GM23338 (cell line): ENCODE measurements around the gene OR1S2.

Source experiments
- CTCF ChIP-seq, 2 experiments: fragments of 200-600 bp in 1 of 2; sonication (generic) in 1 of 2; conservative IDR thresholded peaks; 2 replicates each; pipeline versions ENCODE4 v1.5.1 to v1.6.1; 2016 to 2017; ENCODE audit warnings: antibody characterized with exemption in 2 of 2, low read depth in 2 of 2, mild to moderate bottlenecking in 2 of 2, moderate library complexity in 1 of 2
- EZH2 ChIP-seq: fragments of 200-600 bp; sonication (generic); IDR thresholded peaks from one replicate; pipeline ENCODE4 v1.8.0; 2017; ENCODE audit warnings: antibody characterized with exemption, mild to moderate bottlenecking, low read depth; ENCODE audit not compliant: unreplicated experiment
- EZH2phosphoT487 ChIP-seq: fragments of 200-600 bp; sonication (generic); IDR thresholded peaks from one replicate; pipeline ENCODE4 v1.8.1; 2018; ENCODE audit warnings: antibody characterized with exemption; ENCODE audit not compliant: unreplicated experiment
- JUNB ChIP-seq: IDR thresholded peaks from one replicate; pipeline ENCODE4 v1.6.1; 2016; ENCODE audit warnings: antibody characterized with exemption; ENCODE audit not compliant: unreplicated experiment
- POLR2AphosphoS5 ChIP-seq: IDR thresholded peaks from 2 replicates; pipeline ENCODE4 v1.6.1; 2016; ENCODE audit warnings: antibody characterized with exemption, low read depth
- STAT1 ChIP-seq: IDR thresholded peaks from one replicate; pipeline ENCODE4 v1.6.1; 2016; ENCODE audit warnings: antibody characterized with exemption; ENCODE audit not compliant: unreplicated experiment
- ZNF114 ChIP-seq: fragments of 250-450 bp; sonication (Bioruptor Pico); IDR thresholded peaks from 2 replicates; pipeline ENCODE4 v1.5.0; 2020; ENCODE audit warnings: mild to moderate bottlenecking, moderate library complexity
- TF ChIP-seq, protein P1 (sequence below): IDR thresholded peaks from one replicate; pipeline ENCODE4 v1.6.1; 2018; ENCODE audit warnings: antibody characterized with exemption; ENCODE audit not compliant: unreplicated experiment

- TF ChIP-seq, protein P1, sequence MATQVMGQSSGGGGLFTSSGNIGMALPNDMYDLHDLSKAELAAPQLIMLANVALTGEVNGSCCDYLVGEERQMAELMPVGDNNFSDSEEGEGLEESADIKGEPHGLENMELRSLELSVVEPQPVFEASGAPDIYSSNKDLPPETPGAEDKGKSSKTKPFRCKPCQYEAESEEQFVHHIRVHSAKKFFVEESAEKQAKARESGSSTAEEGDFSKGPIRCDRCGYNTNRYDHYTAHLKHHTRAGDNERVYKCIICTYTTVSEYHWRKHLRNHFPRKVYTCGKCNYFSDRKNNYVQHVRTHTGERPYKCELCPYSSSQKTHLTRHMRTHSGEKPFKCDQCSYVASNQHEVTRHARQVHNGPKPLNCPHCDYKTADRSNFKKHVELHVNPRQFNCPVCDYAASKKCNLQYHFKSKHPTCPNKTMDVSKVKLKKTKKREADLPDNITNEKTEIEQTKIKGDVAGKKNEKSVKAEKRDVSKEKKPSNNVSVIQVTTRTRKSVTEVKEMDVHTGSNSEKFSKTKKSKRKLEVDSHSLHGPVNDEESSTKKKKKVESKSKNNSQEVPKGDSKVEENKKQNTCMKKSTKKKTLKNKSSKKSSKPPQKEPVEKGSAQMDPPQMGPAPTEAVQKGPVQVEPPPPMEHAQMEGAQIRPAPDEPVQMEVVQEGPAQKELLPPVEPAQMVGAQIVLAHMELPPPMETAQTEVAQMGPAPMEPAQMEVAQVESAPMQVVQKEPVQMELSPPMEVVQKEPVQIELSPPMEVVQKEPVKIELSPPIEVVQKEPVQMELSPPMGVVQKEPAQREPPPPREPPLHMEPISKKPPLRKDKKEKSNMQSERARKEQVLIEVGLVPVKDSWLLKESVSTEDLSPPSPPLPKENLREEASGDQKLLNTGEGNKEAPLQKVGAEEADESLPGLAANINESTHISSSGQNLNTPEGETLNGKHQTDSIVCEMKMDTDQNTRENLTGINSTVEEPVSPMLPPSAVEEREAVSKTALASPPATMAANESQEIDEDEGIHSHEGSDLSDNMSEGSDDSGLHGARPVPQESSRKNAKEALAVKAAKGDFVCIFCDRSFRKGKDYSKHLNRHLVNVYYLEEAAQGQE, result no peak
- no peak for TF ChIP-seq CTCF (conservative IDR thresholded peaks at IDR 0.05; ENCODE audit: low read depth in 2 of 2)
- no peak for TF ChIP-seq EZH2
- no peak for TF ChIP-seq EZH2phosphoT487
- TF ChIP-seq POLR2AphosphoS5, result no peak
- TF ChIP-seq STAT1, result no peak
- TF ChIP-seq ZNF114 (CRISPR knock-in tag), result no peak
- no peak for TF ChIP-seq JUNB
Observed at GRCh38 chr11:58165504-58166106, 38.3 kb downstream of the OR1S2 start.
